NT2/D1 (cell line): ENCODE measurements around the gene CTNNA3.

Experiments
- SUZ12 ChIP-seq: IDR thresholded peaks from 2 replicates; pipeline ENCODE4 v1.6.1; 2011; ENCODE audit not compliant: insufficient read length, insufficient read depth; ENCODE audit errors: extremely low read depth
- YY1 ChIP-seq: IDR thresholded peaks from 2 replicates; pipeline ENCODE4 v1.6.1; 2011; ENCODE audit not compliant: insufficient read length, insufficient read depth
- ZNF274 ChIP-seq: IDR thresholded peaks from 2 replicates; pipeline ENCODE4 v1.6.1; 2011; ENCODE audit warnings: mild to moderate bottlenecking, low read depth, low read length

DNA sequence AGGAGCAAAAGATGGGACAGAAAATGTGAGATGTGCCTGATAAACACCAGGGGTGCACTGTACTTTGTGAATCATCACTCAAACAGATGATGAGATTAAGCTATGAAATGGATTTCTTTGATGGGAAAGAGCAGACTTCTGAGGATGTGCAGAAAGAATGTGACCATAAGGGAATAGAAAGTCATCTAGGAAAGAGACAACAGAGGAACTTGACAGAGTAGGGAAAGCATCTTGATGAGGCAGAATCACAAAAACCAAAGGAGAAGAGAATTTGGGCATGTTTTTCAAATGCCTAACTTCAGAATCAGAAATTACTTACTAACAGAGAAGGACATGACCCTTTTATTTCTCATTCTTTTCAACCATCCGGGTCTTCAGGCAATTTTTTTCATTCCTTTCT lies 852.6 kb downstream of the CTNNA3 start:
- TF ChIP-seq YY1 (no peak), SUZ12 (no peak), ZNF274 (no peak)
